HepG2 (cell line): Measurements from ENCODE around the gene POLR1C. TPM values are rescaled to one million over a fixed set of nuclear protein-coding genes. Genes with fewer than 3 reads are reported as not detected.

Experiments
- ARNT2 ChIP-seq: sonication (generic); formaldehyde crosslinking; IDR thresholded peaks from 2 replicates; pipeline ENCODE4 v1.8.0; 2022; ENCODE audit warnings: mild to moderate bottlenecking, low read depth, missing genetic modification reagents, moderate library complexity
- CBX2 ChIP-seq, 2 experiments: fragments of 200-600 bp in 1 of 2; sonication (generic); formaldehyde crosslinking in 1 of 2; IDR thresholded peaks; 2 replicates each; pipeline versions ENCODE4 v1.7.0 to v1.8.1; 2018 to 2022; ENCODE audit warnings: low read depth in 2 of 2, low read length in 1 of 2, mild to moderate bottlenecking in 1 of 2, missing genetic modification reagents in 1 of 2
- HDAC6 ChIP-seq: fragments of 200-600 bp; sonication (generic); IDR thresholded peaks from 2 replicates; pipeline ENCODE4 v1.7.0; 2017; ENCODE audit warnings: mild to moderate bottlenecking, antibody characterized with exemption, low read length, low read depth
- HNF4G ChIP-seq, 2 experiments: sonication (generic) in 1 of 2; formaldehyde crosslinking in 1 of 2; IDR thresholded peaks; 2 replicates each; pipeline versions ENCODE4 v1.4.0 to v1.6.1; 2011 to 2020; ENCODE audit warnings: borderline replicate concordance in 2 of 2, low read depth in 2 of 2, mild to moderate bottlenecking in 2 of 2, low read length in 1 of 2, missing genetic modification reagents in 1 of 2, moderate library complexity in 1 of 2
- JUN ChIP-seq: sonication (generic); formaldehyde crosslinking; IDR thresholded peaks from 2 replicates; pipeline ENCODE4 v1.4.0; 2020; ENCODE audit warnings: mild to moderate bottlenecking, missing genetic modification reagents
- MEIS2 ChIP-seq: sonication (generic); formaldehyde crosslinking; IDR thresholded peaks from 2 replicates; pipeline ENCODE4 v1.9.0; 2021; ENCODE audit warnings: mild to moderate bottlenecking, missing genetic modification reagents
- MLLT10 ChIP-seq: sonication (generic); formaldehyde crosslinking; IDR thresholded peaks from 2 replicates; pipeline ENCODE4 v1.4.0; 2020; ENCODE audit warnings: missing genetic modification reagents
- PAF1 ChIP-seq: IDR thresholded peaks from 2 replicates; pipeline ENCODE4 v1.6.1; 2016; ENCODE audit warnings: missing genetic modification reagents, missing compliant biosample characterization
- RFX3 ChIP-seq: IDR thresholded peaks from 2 replicates; pipeline ENCODE4 v1.6.1; 2016; ENCODE audit warnings: missing biosample characterization, missing genetic modification reagents
- SMC3 ChIP-seq: IDR thresholded peaks from 2 replicates; pipeline ENCODE4 v1.6.1; 2011; ENCODE audit warnings: low read length, improper control_type of control experiment
- SRY ChIP-seq: sonication (generic); formaldehyde crosslinking; IDR thresholded peaks from 2 replicates; pipeline ENCODE4 v1.8.0; 2022; ENCODE audit warnings: mild to moderate bottlenecking, missing genetic modification reagents
- ZBTB1 ChIP-seq: sonication (generic); formaldehyde crosslinking; IDR thresholded peaks from 2 replicates; pipeline ENCODE4 v1.4.0; 2020; ENCODE audit warnings: missing genetic modification reagents, borderline replicate concordance
- ZNF138 ChIP-seq: sonication (generic); formaldehyde crosslinking; IDR thresholded peaks from 2 replicates; pipeline ENCODE4 v1.5.0; 2020; ENCODE audit warnings: mild to moderate bottlenecking, low read depth, missing genetic modification reagents
- ZNF615 ChIP-seq: sonication (generic); formaldehyde crosslinking; IDR thresholded peaks from 2 replicates; pipeline ENCODE4 v1.5.0; 2020; ENCODE audit warnings: mild to moderate bottlenecking, missing genetic modification reagents, borderline replicate concordance
- ZNF629 ChIP-seq: sonication (generic); formaldehyde crosslinking; conservative IDR thresholded peaks from 2 replicates; pipeline ENCODE4 v1.5.0; 2020; ENCODE audit warnings: missing genetic modification reagents
- ZNF776 ChIP-seq: sonication (generic); formaldehyde crosslinking; IDR thresholded peaks from 2 replicates; pipeline ENCODE4 v1.4.0; 2020; ENCODE audit warnings: mild to moderate bottlenecking, missing genetic modification reagents
- polyA plus RNA-seq, 8 experiments: library from polyadenylated mRNA; depleted of rRNA in 3 of 8; stranded (reverse) in 7 of 8; unstranded in 1 of 8; fragments of >200 nt; fragmentation: Illumina TruSeq in 4 of 8; extraction: Trizol in 4 of 8; gene quantifications; 2 replicates each; pipeline versions ENCODE4 v1.2.1 to v1.2.3, GENCODE V29; 2011 to 2016; ENCODE audit warnings: low read depth in 4 of 8, missing spikeins in 1 of 8, mixed read lengths in 1 of 8; ENCODE audit not compliant: insufficient read depth in 1 of 8
- total RNA-seq, 5 experiments: library from RNA; depleted of rRNA; stranded (reverse); fragments of >200 nt; fragmentation: Illumina TruSeq; extraction: Trizol; gene quantifications; 2 replicates each; pipeline ENCODE4 v1.2.3, GENCODE V29; 2016; ENCODE audit warnings: low read depth in 1 of 5
- TF ChIP-seq, protein P1 (sequence below): sonication (generic); formaldehyde crosslinking; IDR thresholded peaks from 2 replicates; pipeline ENCODE4 v1.5.0; 2020; ENCODE audit warnings: mild to moderate bottlenecking, missing genetic modification reagents, borderline replicate concordance
- TF ChIP-seq, protein P2 (sequence below): sonication (generic); formaldehyde crosslinking; IDR thresholded peaks from 2 replicates; pipeline ENCODE4 v1.4.0; 2020; ENCODE audit warnings: missing genetic modification reagents

POLR1C gene
- total and polyA plus RNA-seq, 2 of the 13 experiments (the other 11 are each of a cell fraction or from before 2014, with no cell fraction given) = 62.6 to 72.2 TPM

DNA sequence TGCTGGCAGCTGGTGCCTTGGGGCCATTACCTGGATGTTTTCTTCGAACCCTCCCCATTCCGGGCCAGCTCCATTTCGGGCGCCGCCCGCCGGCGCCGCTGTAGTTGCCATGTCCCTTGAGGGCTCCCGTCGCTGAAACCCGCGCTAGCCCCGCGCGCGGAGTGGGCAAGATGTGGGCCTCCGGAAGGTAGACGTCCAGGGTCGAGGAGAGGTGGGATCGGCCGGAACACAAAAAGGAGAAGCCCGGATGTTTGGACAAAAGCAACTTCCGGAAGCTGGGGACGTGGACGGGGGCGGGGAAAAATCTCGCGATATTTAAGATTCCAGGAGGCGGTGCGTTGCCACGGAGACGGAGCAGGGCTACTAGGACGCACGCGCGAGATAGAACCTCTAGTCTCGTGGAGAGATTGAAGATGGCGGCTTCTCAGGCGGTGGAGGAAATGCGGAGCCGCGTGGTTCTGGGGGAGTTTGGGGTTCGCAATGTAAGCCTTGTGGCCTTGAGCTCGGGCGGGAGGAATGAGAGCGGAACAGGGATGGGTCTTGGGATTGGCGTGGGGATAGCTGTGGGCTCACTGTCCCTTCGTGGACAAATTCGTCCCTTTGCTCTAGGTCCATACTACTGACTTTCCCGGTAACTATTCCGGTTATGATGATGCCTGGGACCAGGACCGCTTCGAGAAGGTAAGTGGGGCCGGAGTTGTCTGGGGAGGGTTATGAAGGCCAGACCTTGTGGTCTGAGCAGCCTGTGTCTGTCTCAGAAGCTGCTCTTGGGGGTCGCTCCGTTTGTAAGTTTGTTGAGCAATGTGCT, at the start of gene POLR1C, which contains the start of gene YIPF3 (continued):
- TF ChIP-seq, protein P1, sequence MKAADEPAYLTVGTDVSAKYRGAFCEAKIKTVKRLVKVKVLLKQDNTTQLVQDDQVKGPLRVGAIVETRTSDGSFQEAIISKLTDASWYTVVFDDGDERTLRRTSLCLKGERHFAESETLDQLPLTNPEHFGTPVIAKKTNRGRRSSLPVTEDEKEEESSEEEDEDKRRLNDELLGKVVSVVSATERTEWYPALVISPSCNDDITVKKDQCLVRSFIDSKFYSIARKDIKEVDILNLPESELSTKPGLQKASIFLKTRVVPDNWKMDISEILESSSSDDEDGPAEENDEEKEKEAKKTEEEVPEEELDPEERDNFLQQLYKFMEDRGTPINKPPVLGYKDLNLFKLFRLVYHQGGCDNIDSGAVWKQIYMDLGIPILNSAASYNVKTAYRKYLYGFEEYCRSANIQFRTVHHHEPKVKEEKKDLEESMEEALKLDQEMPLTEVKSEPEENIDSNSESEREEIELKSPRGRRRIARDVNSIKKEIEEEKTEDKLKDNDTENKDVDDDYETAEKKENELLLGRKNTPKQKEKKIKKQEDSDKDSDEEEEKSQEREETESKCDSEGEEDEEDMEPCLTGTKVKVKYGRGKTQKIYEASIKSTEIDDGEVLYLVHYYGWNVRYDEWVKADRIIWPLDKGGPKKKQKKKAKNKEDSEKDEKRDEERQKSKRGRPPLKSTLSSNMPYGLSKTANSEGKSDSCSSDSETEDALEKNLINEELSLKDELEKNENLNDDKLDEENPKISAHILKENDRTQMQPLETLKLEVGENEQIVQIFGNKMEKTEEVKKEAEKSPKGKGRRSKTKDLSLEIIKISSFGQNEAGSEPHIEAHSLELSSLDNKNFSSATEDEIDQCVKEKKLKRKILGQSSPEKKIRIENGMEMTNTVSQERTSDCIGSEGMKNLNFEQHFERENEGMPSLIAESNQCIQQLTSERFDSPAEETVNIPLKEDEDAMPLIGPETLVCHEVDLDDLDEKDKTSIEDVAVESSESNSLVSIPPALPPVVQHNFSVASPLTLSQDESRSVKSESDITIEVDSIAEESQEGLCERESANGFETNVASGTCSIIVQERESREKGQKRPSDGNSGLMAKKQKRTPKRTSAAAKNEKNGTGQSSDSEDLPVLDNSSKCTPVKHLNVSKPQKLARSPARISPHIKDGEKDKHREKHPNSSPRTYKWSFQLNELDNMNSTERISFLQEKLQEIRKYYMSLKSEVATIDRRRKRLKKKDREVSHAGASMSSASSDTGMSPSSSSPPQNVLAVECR (CRISPR knock-in tag) = peak; percentile 96
- TF ChIP-seq HDAC6 (no peak), PAF1 (CRISPR knock-in tag) (no peak), JUN (no peak; the same call in 1 of the 2 replicates), ZNF629 (CRISPR knock-in tag) (no peak), ZNF776 (peak; percentile 70; the same call in 1 of the 2 replicates), ARNT2 (peak; percentile 93), ZNF138 (CRISPR knock-in tag) (no peak), CBX2 (IDR thresholded peaks at IDR 0.05; ENCODE audit: low read depth, low read length) (no peak), CBX2 (CRISPR knock-in tag; IDR thresholded peaks at IDR 0.05; ENCODE audit: low read depth) (no peak), MEIS2 (no peak; the same call in 1 of the 2 replicates), HNF4G (IDR thresholded peaks at IDR 0.05; ENCODE audit: borderline replicate concordance, low read depth, low read length) (no peak), HNF4G (CRISPR knock-in tag; IDR thresholded peaks at IDR 0.05; ENCODE audit: borderline replicate concordance, low read depth) (peak; percentile 69; the same call in 1 of the 2 replicates), SMC3 (no peak), SRY (peak; percentile 75), RFX3 (CRISPR knock-in tag) (peak; percentile 94), ZNF615 (CRISPR knock-in tag) (no peak), MLLT10 (CRISPR knock-in tag) (no peak), ZBTB1 (no peak)
- TF ChIP-seq, protein P2, sequence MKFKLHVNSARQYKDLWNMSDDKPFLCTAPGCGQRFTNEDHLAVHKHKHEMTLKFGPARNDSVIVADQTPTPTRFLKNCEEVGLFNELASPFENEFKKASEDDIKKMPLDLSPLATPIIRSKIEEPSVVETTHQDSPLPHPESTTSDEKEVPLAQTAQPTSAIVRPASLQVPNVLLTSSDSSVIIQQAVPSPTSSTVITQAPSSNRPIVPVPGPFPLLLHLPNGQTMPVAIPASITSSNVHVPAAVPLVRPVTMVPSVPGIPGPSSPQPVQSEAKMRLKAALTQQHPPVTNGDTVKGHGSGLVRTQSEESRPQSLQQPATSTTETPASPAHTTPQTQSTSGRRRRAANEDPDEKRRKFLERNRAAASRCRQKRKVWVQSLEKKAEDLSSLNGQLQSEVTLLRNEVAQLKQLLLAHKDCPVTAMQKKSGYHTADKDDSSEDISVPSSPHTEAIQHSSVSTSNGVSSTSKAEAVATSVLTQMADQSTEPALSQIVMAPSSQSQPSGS = peak; percentile 57
